Neural progenitor cell (in vitro differentiated cells): ENCODE measurements around the gene GALNT13.

ENCODE experiments used
- CTCF ChIP-seq: fragments of 200-600 bp; sonication (generic); IDR thresholded peaks from 2 replicates; pipeline ENCODE4 v1.5.1; 2017; ENCODE audit warnings: antibody characterized with exemption, mild to moderate bottlenecking
- EZH2 ChIP-seq: fragments of 200-600 bp; sonication (generic); IDR thresholded peaks from 2 replicates; pipeline ENCODE4 v1.6.1; 2017; ENCODE audit warnings: antibody characterized with exemption, mild to moderate bottlenecking, moderate library complexity
- EZH2phosphoT487 ChIP-seq: fragments of 200-600 bp; sonication (generic); IDR thresholded peaks from 2 replicates; pipeline ENCODE4 v1.6.1; 2017; ENCODE audit warnings: antibody characterized with exemption

- TF ChIP-seq EZH2 (no peak), CTCF (no peak), EZH2phosphoT487 (no peak)
Observed at GRCh38 chr2:154455866-154456265, 584.1 kb downstream of the GALNT13 start.
